DND-41 (cell line): ENCODE data around the gene A2ML1.

Experiments used
- ATAC-seq: fragments of 200-7000 bp; cut with Tn5 transposase; 3 replicates; pipeline ENCODE4 v1.9.1; 2021; ENCODE audit warnings: low read depth; ENCODE audit not compliant: insufficient read depth
- DNase-seq: peaks from one replicate; pipeline ENCODE4 v3.0.0-alpha.2; 2020
- H2AFZ ChIP-seq: 2 replicates; pipeline ENCODE4 v1.6.0; 2012; ENCODE audit warnings: low read depth, low read length
- H3K27ac ChIP-seq: 2 replicates; pipeline ENCODE4 v1.5.1; 2012; ENCODE audit warnings: low read length, inconsistent platforms
- H3K27me3 ChIP-seq: fragments of 200-600 bp; sonication (generic); 2 replicates; pipeline ENCODE4 v1.6.0; 2012; ENCODE audit warnings: low read length, mild to moderate bottlenecking, inconsistent platforms; ENCODE audit not compliant: insufficient read depth, poor library complexity
- H3K36me3 ChIP-seq: 2 replicates; pipeline ENCODE4 v1.5.1; 2012; ENCODE audit warnings: low read length, inconsistent platforms; ENCODE audit not compliant: insufficient read depth
- H3K4me1 ChIP-seq: 2 replicates; pipeline ENCODE4 v1.5.1; 2012; ENCODE audit warnings: mild to moderate bottlenecking, low read length; ENCODE audit not compliant: insufficient read depth
- H3K4me2 ChIP-seq: 2 replicates; pipeline ENCODE4 v1.6.0; 2012; ENCODE audit warnings: mild to moderate bottlenecking, moderate library complexity, low read length, inconsistent platforms; ENCODE audit not compliant: insufficient read depth
- H3K4me3 ChIP-seq, 2 experiments: fragments of 200-600 bp in 1 of 2; shearing (Covaris generic) in 1 of 2; 2 replicates each; pipeline ENCODE4 v1.5.1; 2012 to 2016; ENCODE audit warnings: inconsistent platforms in 2 of 2, low read length in 2 of 2, mild to moderate bottlenecking in 2 of 2, low read depth in 1 of 2, moderate library complexity in 1 of 2
- H3K79me2 ChIP-seq: 2 replicates; pipeline ENCODE4 v1.6.0; 2012; ENCODE audit warnings: low read length, inconsistent platforms; ENCODE audit not compliant: insufficient read depth
- H3K9ac ChIP-seq: 2 replicates; pipeline ENCODE4 v1.6.0; 2012; ENCODE audit warnings: low read depth, mild to moderate bottlenecking, inconsistent platforms, low read length, moderate library complexity
- H3K9me3 ChIP-seq: 2 replicates; pipeline ENCODE4 v1.5.1; 2012; ENCODE audit warnings: low read length, moderate library complexity, mild to moderate bottlenecking, inconsistent platforms; ENCODE audit not compliant: insufficient read depth, severe bottlenecking
- H4K20me1 ChIP-seq: 2 replicates; pipeline ENCODE4 v1.6.0; 2012; ENCODE audit warnings: low read length; ENCODE audit not compliant: insufficient read depth
- EZH2 ChIP-seq: IDR thresholded peaks from 3 replicates; pipeline ENCODE4 v1.6.1; 2012; ENCODE audit warnings: borderline replicate concordance, low read depth, mild to moderate bottlenecking, moderate library complexity, low read length, inconsistent platforms; ENCODE audit not compliant: severe bottlenecking
- TF ChIP-seq, protein P1 (sequence below): IDR thresholded peaks from 2 replicates; pipeline ENCODE4 v1.5.1; 2012; ENCODE audit warnings: borderline replicate concordance, low read length, moderate library complexity, mild to moderate bottlenecking; ENCODE audit not compliant: poor library complexity, severe bottlenecking; ENCODE audit errors: extremely low read depth

Gene A2ML1

DNA sequence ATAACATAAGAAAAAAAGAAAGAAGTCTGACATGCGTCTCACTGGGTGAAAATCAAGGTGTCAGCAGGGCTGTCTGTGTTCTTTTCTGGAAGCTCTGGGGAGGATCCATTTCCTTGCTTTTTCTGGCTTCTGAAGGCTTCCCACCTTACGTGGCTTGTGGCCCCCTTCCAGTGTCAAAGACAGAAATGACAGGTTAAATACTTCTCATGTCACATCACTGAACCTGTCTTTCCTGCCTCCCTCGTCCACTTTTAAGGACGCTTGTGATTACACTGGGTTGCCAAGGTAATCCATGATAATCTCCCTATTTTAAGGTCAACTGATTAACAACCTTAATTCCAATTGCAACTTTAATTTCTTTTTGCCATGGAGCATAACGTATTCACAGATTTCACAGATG, 87.3 kb downstream of the A2ML1 start:
- H3K4me2 ChIP-seq, result no peak overlapping the region
- DNase-seq (no peak), ATAC-seq (no peak)
- H3K4me1 ChIP-seq, result peaks cover 12% of the 10 kb centered on the region
- peaks cover 1% of the 10 kb centered on the region for H3K79me2 ChIP-seq
- H3K36me3 ChIP-seq, result no peaks in the 10 kb centered on the region
- H4K20me1 ChIP-seq, result no peaks in the 10 kb centered on the region
- TF ChIP-seq EZH2, result no peak
- TF ChIP-seq, protein P1, sequence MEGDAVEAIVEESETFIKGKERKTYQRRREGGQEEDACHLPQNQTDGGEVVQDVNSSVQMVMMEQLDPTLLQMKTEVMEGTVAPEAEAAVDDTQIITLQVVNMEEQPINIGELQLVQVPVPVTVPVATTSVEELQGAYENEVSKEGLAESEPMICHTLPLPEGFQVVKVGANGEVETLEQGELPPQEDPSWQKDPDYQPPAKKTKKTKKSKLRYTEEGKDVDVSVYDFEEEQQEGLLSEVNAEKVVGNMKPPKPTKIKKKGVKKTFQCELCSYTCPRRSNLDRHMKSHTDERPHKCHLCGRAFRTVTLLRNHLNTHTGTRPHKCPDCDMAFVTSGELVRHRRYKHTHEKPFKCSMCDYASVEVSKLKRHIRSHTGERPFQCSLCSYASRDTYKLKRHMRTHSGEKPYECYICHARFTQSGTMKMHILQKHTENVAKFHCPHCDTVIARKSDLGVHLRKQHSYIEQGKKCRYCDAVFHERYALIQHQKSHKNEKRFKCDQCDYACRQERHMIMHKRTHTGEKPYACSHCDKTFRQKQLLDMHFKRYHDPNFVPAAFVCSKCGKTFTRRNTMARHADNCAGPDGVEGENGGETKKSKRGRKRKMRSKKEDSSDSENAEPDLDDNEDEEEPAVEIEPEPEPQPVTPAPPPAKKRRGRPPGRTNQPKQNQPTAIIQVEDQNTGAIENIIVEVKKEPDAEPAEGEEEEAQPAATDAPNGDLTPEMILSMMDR, result no peak
- H3K9ac ChIP-seq, result no peak overlapping the region
- H3K27me3 ChIP-seq, result no peaks in the 10 kb centered on the region
- H3K9me3 ChIP-seq, result no peaks in the 10 kb centered on the region
- no peak overlapping the region for H3K4me3 ChIP-seq
- H3K27ac ChIP-seq, result no peak overlapping the region
- no peak overlapping the region for H2AFZ ChIP-seq

- H2AFZ ChIP-seq, result no peak overlapping the region
- H3K4me2 ChIP-seq, result no peak overlapping the region
Measured at GRCh38 chr12:8911606-8912268, 89.3 kb downstream of the A2ML1 start.

DNA sequence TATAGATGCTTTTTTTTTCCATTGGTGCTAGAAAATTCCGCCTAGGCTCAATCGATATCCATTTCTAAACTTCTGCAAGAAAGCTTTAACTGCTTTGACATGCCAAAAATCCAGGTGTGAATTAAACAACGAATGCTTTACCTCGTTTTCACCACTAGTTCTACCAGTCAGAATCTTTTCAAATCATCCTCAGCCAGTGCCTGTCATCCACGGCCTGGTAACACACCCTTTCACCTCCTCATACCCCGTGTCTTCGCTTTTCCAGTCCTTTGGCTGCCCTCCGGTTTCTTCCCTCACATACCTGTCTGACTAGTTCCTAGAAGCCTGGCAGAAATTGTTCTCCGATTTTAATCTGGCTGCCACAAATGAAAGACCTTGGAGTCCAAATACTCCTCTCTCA, 90.5 kb downstream of the A2ML1 start:
- 0 out of 2 replicates have a peak overlapping the region, but pooled peaks have one; percentile 69 for H3K4me2 ChIP-seq

More at GRCh38 chr12:8911606-8912268, 89.3 kb downstream of the A2ML1 start:
- no peak overlapping the region for H3K27ac ChIP-seq
- H3K9ac ChIP-seq, result no peak overlapping the region
- no peaks in the 10 kb centered on the region for H3K9me3 ChIP-seq
- H4K20me1 ChIP-seq, result no peaks in the 10 kb centered on the region
- no peaks in the 10 kb centered on the region for H3K27me3 ChIP-seq
- peaks cover 19% of the 10 kb centered on the region for H3K79me2 ChIP-seq
- peaks cover 32% of the 10 kb centered on the region for H3K4me1 ChIP-seq
- no peak for ATAC-seq
- H3K4me3 ChIP-seq, result no peak overlapping the region
- H3K36me3 ChIP-seq, result no peaks in the 10 kb centered on the region
- TF ChIP-seq, protein P1, result no peak
- TF ChIP-seq EZH2, result no peak
- no peak for DNase-seq

More for the DNA sequence above, 90.5 kb downstream of the A2ML1 start:
- Histone ChIP-seq H3K4me1 (peaks cover 34% of the 10 kb centered on the region), H3K36me3 (no peaks in the 10 kb centered on the region), H4K20me1 (no peaks in the 10 kb centered on the region), H3K9ac (no peak overlapping the region; the same call in 1 of the 2 replicates), H3K27ac (no peak overlapping the region), H3K79me2 (peaks cover 21% of the 10 kb centered on the region), H3K9me3 (no peaks in the 10 kb centered on the region), H2AFZ (no peak overlapping the region), H3K4me3 (no peak overlapping the region), H3K27me3 (no peaks in the 10 kb centered on the region)
- DNase-seq (no peak), ATAC-seq (no peak)
- TF ChIP-seq EZH2, result no peak
- TF ChIP-seq, protein P1, result no peak
